GM12878 (cell line): ENCODE results near the gene GLB1L3. TPM values are rescaled to one million over a fixed set of nuclear protein-coding genes. Genes with fewer than 3 reads are reported as not detected.

Source experiments
- ATAC-seq: fragments of 200-7000 bp; cut with Tn5 transposase; 3 replicates; pipeline ENCODE4 v1.9.1; 2020; ENCODE audit warnings: mild to moderate bottlenecking, moderate library complexity
- BruUV-seq: library from RNA; stranded (reverse); fragments of 400-500 nt; replicated peaks from 2 replicates; lab custom pipeline; 2021; lab: Mats Ljungman, UMichigan
- CTCF ChIA-PET: fragments of 300-600 bp; sonication (Branson Sonifier 250); formaldehyde crosslinking; extraction: SDS; loops from one replicate; lab custom pipeline; 2021; ENCODE audit warnings: inconsistent platforms; lab: Yijun Ruan, JAX
- POLR2A ChIA-PET: fragments of 350-600 bp; formaldehyde crosslinking; extraction: SDS; loops from one replicate; lab custom pipeline; 2021; ENCODE audit warnings: inconsistent platforms; lab: Charles Lee
- RAD21 ChIA-PET: fragments of 300-600 bp; sonication (Branson Sonifier 250); formaldehyde crosslinking; loops from one replicate; lab custom pipeline; 2023; ENCODE audit warnings: antibody characterized with exemption; ENCODE audit not compliant: unreplicated experiment; lab: Charles Lee
- SMC1A ChIA-PET: fragments of 300-600 bp; sonication (Branson Sonifier 250); formaldehyde crosslinking; loops from one replicate; lab custom pipeline; 2023; ENCODE audit not compliant: unreplicated experiment, uncharacterized antibody; lab: Charles Lee
- DNase-seq: peaks from one replicate; pipeline ENCODE4 v3.0.0-alpha.2; 2011; ENCODE audit warnings: low read depth, low spot score
- FAIRE-seq: peaks from 3 replicates; lab custom pipeline; 2011; peaks lifted over from hg19 to GRCh38; lab: Jason Lieb, UNC
- H2AFZ ChIP-seq: 2 replicates; pipeline ENCODE4 v1.6.0; 2011; ENCODE audit warnings: low read depth, low read length, control low read depth; ENCODE audit not compliant: control insufficient read depth
- H3K27ac ChIP-seq: 2 replicates; pipeline ENCODE4 v1.5.1; 2011; ENCODE audit warnings: control low read depth; ENCODE audit not compliant: control insufficient read depth, insufficient read depth
- H3K27me3 ChIP-seq, 2 experiments: replicated peaks in 1 of 2; 2 replicates each; pipeline versions ENCODE4 v1.6.0 to v1.6.1; 2011; ENCODE audit warnings: low read length in 1 of 2; ENCODE audit not compliant: control insufficient read depth in 2 of 2, insufficient read depth in 2 of 2
- H3K36me3 ChIP-seq, 2 experiments: 2 replicates each; pipeline ENCODE4 v1.5.1; 2011; ENCODE audit warnings: low read length in 1 of 2; ENCODE audit not compliant: control insufficient read depth in 2 of 2, insufficient read depth in 2 of 2
- H3K4me1 ChIP-seq: 2 replicates; pipeline ENCODE4 v1.6.1; 2011; ENCODE audit warnings: mild to moderate bottlenecking, low read length, moderate library complexity, mixed read lengths; ENCODE audit not compliant: control insufficient read depth, insufficient read depth
- H3K4me2 ChIP-seq: 2 replicates; pipeline ENCODE4 v1.6.0; 2011; ENCODE audit warnings: control low read depth; ENCODE audit not compliant: control insufficient read depth, insufficient read depth
- H3K4me3 ChIP-seq: fragments of 200-600 bp; sonication (generic); 2 replicates; pipeline ENCODE4 v1.5.1; 2016
- H3K79me2 ChIP-seq: 2 replicates; pipeline ENCODE4 v1.6.0; 2011; ENCODE audit warnings: low read length; ENCODE audit not compliant: control insufficient read depth, insufficient read depth
- H3K9ac ChIP-seq: 2 replicates; pipeline ENCODE4 v1.8.0; 2011; ENCODE audit warnings: low read length, control low read depth, mixed read lengths; ENCODE audit not compliant: control insufficient read depth, insufficient read depth
- H3K9me3 ChIP-seq: replicated peaks from 3 replicates; pipeline ENCODE4 v1.5.1; 2011; ENCODE audit warnings: mild to moderate bottlenecking, low read length; ENCODE audit not compliant: control insufficient read depth, insufficient read depth
- H4K20me1 ChIP-seq: 2 replicates; pipeline ENCODE4 v1.6.0; 2011; ENCODE audit not compliant: control insufficient read depth, insufficient read depth
- HCFC1 ChIP-seq: fragments of 150-350 bp; IDR thresholded peaks from 2 replicates; pipeline ENCODE4 v1.6.1; 2014; ENCODE audit warnings: low read length
- PBX3 ChIP-seq: IDR thresholded peaks from 2 replicates; pipeline ENCODE4 v1.6.1; 2011; ENCODE audit warnings: mild to moderate bottlenecking, low read depth, low read length, moderate library complexity; ENCODE audit not compliant: insufficient replicate concordance
- PKNOX1 ChIP-seq: fragments of 450-650 bp; IDR thresholded peaks from 2 replicates; pipeline ENCODE4 v1.6.1; 2016; ENCODE audit warnings: mild to moderate bottlenecking
- RUNX3 ChIP-seq: IDR thresholded peaks from 2 replicates; pipeline ENCODE4 v1.6.1; 2012; ENCODE audit warnings: low read length, inconsistent platforms
- TBL1XR1 ChIP-seq: IDR thresholded peaks from 2 replicates; pipeline ENCODE4 v1.6.1; 2012; ENCODE audit warnings: low read depth, low read length, improper control_type of control experiment
- TCF12 ChIP-seq: IDR thresholded peaks from 2 replicates; pipeline ENCODE4 v1.6.1; 2011; ENCODE audit warnings: low read depth, mild to moderate bottlenecking, low read length
- ZBED1 ChIP-seq: IDR thresholded peaks from 2 replicates; pipeline ENCODE4 v1.6.1; 2016; ENCODE audit warnings: borderline replicate concordance
- ZBTB11 ChIP-seq: fragments of 450-650 bp; formaldehyde crosslinking; IDR thresholded peaks from 2 replicates; pipeline ENCODE4 v1.5.0; 2022; ENCODE audit warnings: mild to moderate bottlenecking, missing genetic modification characterization
- WGBS: methylation state at CpG from one replicate; pipeline ENCODE4 v1.1.6; 2016; ENCODE audit warnings: low lambda C conversion rate; ENCODE audit not compliant: insufficient replicate concordance, insufficient coverage; ENCODE audit errors: missing lambda C conversion rate; 5-methylcytosine and 5-hydroxymethylcytosine counted together
- in situ Hi-C: fragments of 300-500 bp; cut with MboI; formaldehyde crosslinking; loops from 9 replicates; pipeline ENCODE4 v1.14.3; 2018; ENCODE audit warnings: mixed read lengths
- intact Hi-C: fragments of 100-400 bp; cut with micrococcal nuclease; formaldehyde crosslinking; loops from one replicate; pipeline ENCODE4 v1.14.2; 2022; ENCODE audit not compliant: unreplicated experiment
- polyA plus RNA-seq, 11 experiments: library from polyadenylated mRNA; depleted of rRNA in 4 of 11; unstranded in 6 of 11; stranded (reverse) in 5 of 11; fragments of >200 nt; fragmentation: Nextera tagmentation in 4 of 11; fragmentation: Illumina TruSeq in 1 of 11; extraction: Ambion mirVana in 4 of 11; extraction: Trizol in 1 of 11; gene quantifications; 1 replicate in 1 of 11; 2 replicates in 10 of 11; pipeline versions ENCODE4 v1.2.1 to v1.2.3, GENCODE V29; 2011 to 2016; ENCODE audit warnings: inconsistent platforms in 2 of 11, missing spikeins in 2 of 11, low read depth in 1 of 11
- total RNA-seq, 4 experiments: library from RNA; depleted of rRNA in 3 of 4; stranded (reverse); fragments of >200 nt in 3 of 4; fragmentation: Illumina TruSeq in 1 of 4; extraction: Trizol in 1 of 4; gene quantifications; 2 replicates each; pipeline versions ENCODE4 v1.2.1 to v1.2.3, GENCODE V29; 2013 to 2021

GLB1L3 gene
- total and polyA plus RNA-seq, 10 of the 15 experiments (the other 5 are each of a cell fraction or from before 2014, with no cell fraction given): 0.53 to 2.9 (median 1.9) TPM; not detected in 1

- intact Hi-C loops: no loop called here
- SMC1A ChIA-PET: no interaction called here
- H3K27ac ChIP-seq: no peak overlapping the region
- peaks cover 27% of the 10 kb centered on the region for H3K4me1 ChIP-seq
- H4K20me1 ChIP-seq: peaks cover 17% of the 10 kb centered on the region; the same call in 1 of the 2 replicates
- H3K27me3 ChIP-seq: no peaks in the 10 kb centered on the region
- WGBS: 66% methylated on average over 4 of the region's 4 CpGs
- POLR2A ChIA-PET: no interaction called here
- FAIRE-seq (no peak), DNase-seq (no peak), ATAC-seq (no peak)
- in situ Hi-C loops: no loop called here
- BruUV-seq: no TSS peak
- no peaks in the 10 kb centered on the region; a peak in 1 of 4 replicates for H3K36me3 ChIP-seq
- TF ChIP-seq TCF12: peak; percentile 60; the same call in 1 of the 2 replicates
- TF ChIP-seq PKNOX1: peak; percentile 30; the same call in 1 of the 2 replicates
- no peak for TF ChIP-seq ZBED1
- TF ChIP-seq ZBTB11: no peak
- TF ChIP-seq RUNX3: peak; percentile 77
- TF ChIP-seq TBL1XR1: no peak
- no peak for TF ChIP-seq HCFC1
- peak; percentile 15 for TF ChIP-seq PBX3
- CTCF ChIA-PET: interaction anchor here (1.5 to 2.7 kb wide), 3 partner anchors 10 to 23 kb away, joined by 4 to 18 read pairs (median 16); no protein-coding TSS in a partner anchor
- RAD21 ChIA-PET: no interaction called here
- H3K9me3 ChIP-seq: no peaks in the 10 kb centered on the region
- H3K4me2 ChIP-seq: no peak overlapping the region
- no peak overlapping the region for H3K4me3 ChIP-seq
- H2AFZ ChIP-seq: no peak overlapping the region
- H3K79me2 ChIP-seq: peaks cover 1% of the 10 kb centered on the region
- H3K9ac ChIP-seq: no peak overlapping the region
These were observed 45.8 kb upstream of the GLB1L3 start for GRCh38 chr11:134230339-134230738.
